NCI-H345 (cell line): ENCODE results near the gene PNPLA7.
"Not testable (repeated sequence)": the region's sequence is repeated elsewhere in the genome, so short reads cannot be mapped to it uniquely, and the experiment has no call there.

Source experiments
- DNase-seq: peaks from one replicate; lab custom pipeline; 2025; lab: John Stamatoyannopoulos, UW

PNPLA7 gene

DNA sequence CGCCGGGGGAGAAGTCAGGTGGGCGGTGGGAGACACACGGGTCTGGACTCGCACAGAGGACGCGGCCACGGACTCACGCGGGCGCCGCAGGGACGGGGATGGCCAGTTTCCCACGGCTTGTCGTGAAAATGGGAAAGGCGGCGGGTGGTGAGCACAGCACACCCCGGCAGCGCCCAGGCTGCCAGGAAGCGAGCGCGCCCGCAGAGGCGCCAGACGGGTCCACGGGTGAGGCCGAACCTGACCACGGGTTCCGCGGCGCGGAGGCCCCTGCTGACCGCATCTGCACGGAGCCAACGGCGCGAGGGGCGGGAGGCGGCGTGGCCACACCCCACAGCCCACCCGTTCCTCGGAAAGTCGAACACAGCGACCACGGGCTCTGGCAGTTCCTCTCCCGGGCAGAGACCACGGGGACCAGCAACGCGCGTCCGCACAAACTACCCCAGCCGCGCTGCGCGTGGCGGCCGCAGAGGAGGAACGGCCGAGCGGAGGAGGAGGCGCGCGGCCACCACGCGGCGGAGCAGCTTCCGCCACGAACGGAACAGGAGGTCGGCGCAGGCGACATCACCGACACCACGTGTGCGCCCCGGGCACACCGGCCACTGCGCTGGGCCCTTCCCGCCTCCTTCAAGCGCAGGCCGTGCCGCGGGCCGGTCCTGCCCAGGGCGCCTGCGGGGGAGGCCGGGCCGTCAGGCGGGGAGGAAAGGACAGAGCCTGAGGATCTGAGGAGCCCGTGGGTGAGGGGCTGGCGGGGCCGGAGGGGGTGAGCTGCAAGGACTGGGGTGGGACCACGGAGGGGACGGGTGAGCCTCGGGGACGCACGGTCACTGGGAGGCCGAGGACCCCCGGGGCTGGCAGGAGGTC, 132.8 kb downstream of the PNPLA7 start:
- no peak for DNase-seq

DNA sequence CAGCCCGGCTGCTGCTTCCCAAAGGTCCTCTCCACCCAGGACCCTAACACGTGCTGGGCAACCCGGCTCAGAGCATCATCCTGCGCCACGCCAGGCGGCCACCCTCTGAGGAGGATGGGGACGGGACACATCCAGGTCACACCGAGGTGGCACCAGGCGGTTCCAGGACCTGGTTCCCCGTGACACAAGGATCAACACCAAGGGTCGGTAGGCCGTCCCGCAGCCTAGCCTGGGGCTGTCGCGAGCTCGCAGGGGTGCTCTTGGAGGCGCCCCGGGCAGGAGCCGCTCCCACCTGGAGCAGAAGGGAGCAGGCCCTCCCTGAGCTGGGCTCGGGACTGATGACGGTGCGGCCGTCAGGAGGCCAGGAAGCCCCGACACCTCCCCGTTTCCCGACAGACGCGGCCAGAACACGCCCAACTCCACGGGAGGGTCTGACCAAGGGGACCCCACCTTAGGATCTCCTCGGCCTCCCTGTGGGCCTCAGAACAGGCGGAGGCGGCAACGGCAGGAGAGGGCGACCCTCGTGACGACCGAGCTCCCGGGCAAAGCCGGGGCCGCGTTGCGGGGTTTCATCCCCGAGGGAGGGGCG, 133.5 kb downstream of the PNPLA7 start:
- no peak for DNase-seq

DNA sequence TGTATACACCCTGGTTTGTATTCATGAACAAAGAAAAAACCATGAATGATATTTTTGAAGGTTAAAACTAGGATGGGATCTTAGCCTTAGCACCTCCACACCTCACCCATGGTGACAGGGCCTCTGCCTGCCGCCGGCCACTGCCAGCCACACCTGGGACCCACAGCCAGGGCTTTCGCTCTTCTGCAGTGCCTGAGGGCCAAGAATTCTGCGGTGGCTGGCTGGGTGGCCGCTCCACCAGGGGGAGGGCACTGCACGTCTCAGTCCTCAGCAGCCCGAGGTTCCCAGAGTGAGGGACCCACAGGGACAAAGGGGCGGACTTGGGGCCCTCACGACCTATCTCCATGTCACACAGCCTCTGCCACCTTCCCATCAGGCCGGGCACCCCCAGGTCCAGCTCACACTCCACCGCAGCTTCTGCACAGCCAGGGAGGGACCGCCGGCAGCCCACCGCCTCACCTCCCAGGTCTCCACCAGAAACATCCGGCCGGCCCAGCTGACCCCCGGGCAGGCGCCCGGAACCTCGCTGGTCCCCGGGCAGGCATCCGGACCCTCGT, 134.1 kb downstream of the PNPLA7 start:
- DNase-seq: no peak

DNA sequence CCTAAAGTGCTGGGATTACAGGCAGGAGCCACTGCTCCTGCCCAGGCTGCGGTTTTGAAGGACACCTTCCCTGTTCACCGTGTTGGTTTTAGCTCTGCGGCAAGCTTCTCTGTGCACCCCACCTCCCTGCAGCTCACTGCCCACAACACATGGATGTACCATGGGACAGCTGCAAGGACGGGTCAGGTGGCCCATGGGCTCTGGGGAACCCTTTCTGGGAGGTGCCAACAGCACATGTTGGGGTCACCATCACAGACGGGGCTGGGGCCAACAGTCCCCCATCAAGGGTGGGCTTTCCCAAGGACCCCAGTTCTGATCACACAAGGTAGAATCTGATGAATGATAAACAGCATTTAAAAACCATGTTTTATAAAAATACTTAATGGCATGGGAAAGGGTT, 134.8 kb downstream of the PNPLA7 start:
- DNase-seq: no peak

DNA sequence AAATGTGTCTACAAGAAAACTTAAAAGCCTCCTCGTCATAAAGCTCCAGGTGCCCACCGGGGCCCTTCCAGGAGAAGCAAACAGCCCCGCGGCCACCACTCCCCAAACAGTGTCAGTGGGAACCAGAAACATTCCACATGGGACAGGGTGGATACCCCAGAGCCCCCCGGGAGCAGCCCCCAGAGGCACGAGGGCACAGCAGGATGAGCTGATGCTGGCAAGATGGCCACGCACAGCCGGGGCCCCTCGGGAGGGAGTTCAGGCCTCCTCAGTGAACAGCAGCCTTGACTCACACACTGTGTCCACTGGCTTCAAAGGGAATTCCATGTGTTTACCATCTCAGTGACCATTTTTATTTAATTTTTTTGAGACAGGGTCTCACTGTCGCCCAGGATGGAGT, 137.8 kb downstream of the PNPLA7 start:
- DNase-seq: no peak

DNA sequence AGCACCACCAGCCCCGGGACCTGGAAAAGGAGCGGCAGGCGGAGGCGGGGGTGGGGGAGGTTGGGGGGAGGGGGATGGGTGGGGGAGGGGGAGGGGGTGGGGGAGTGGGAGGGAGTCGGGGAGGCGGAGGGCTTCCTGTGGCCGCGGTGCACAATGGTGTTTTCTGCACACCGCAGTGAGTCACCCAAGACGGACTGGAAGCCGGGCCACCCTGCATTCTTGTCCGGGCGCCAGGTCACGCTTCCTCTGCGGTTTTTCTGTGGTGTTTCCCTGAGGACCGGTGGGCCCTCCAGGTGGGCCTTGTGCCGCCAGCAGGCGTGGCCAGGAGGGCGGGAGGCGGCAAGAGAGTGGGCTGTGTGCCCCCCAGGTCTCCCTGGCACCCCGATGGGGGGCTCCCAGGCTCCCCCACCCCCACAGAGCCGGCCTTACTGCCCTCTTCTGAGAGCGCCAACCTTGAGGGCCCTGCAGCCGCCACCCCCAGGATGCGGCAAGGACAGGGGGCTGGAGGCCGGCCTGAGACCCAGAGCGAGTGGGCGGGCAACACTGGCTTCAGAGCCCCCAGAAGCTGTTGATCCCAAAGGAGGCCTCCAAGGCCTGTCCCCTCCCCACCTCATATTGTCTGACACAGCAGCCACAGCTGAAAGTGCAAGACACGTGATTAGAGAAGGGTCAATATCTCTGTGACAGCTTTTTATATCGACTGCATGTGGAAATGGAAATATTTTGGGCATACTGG, 138.4 kb downstream of the PNPLA7 start:
- DNase-seq: no peak

DNA sequence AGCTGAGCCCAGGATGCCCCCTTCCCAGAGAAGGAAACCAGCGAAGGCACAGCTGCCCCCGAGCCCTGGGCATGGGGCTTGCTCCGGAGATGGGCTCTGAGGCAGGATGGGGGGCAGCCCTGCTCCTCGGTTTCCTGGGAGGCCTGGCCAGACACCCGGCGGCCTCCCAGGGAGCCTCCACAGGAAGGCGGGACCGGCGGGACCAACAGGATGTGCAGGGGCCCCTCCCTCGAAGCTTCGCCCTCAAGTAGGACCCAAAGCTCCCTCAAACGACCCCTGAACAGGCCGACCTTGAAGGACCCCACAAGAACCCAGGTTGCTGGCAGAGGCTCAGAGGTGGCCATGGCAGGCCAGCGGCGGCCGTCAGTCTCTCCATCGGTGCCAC, 138.9 kb downstream of the PNPLA7 start:
- DNase-seq: no peak

DNA sequence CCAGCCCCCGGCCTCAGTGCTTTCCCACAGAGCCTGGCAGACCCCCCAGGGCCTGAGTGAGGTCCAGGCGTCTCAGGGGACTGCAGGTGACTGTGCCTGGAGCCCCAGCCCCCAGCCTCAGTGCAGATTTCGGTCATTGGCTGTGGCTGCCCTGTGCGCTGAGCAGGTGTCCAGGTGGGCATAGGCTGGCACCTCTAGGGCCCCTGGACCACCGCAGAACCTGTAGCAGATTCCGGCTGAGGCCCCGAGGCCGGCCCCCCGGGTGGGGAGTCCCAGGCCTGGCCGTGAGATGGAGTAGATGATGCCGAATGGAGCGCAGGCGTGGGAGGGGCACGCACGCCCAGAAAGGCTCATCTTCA, 139.3 kb downstream of the PNPLA7 start:
- no peak for DNase-seq

DNA sequence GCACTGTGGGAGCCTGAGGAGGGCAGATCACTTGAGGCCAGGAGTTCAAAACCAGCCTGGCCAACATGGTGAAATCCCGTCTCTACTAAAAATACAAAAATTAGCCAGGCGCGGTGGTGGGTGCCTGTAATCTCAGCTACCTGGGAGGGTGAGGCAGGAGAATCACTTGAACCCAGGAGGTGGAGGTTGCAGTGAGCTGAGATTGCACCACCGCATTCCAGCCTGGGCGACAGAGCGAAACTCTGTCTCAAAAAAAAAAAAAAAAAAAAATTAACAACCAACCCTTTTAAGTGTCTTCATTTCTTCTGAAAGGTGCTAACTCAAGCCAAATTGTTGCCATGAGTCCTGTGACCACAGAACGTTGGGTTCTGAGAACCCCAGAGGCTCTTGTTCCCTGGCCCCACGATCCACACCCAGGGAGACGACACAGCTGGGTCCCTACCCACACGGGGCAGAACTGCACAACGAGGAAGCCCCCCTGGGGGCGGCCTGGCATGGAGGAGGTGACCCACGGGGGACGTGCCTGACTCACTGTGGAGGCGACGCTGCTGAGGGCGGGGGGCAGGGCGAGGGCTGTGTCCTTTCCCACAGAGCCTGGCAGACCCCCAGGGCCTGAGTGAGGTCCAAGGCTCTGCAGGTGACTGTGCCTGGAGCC, 139.8 kb downstream of the PNPLA7 start:
- DNase-seq: not testable (repeated sequence)
